ENCODE measurements around the gene POLR2J3.
"Not testable (repeated sequence)": the region's sequence is repeated elsewhere in the genome, so short reads cannot be mapped to it uniquely, and the experiment has no call there.

DNA sequence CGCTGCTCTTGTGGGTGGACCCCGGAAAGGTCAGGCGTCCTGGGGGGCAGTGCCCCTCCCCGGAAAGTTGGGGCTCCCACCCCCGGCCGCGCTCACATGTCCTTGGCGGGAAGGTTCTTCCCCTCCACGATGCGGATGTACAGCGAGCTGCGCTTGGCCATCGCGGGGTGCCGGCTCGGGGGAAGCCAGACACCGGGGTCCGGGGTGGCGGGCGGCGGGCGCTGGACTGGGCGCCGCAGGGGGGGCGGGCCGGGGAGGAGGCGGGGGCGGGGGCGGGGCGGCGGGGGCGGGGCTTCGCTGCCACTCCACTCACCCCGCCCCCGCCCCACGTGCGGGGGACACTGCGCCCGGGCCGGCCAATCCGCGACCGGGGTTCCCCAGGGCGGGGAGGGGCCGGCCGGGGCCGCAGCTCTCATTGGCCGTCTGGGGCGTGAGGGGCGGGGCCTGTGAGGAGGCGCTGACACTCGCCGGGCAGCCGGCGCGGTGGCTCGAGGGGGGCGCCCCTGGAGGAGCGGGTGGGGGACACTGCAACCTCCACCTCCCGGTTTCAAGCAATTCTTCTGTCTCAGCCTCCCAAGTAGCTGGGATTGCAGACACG lies 54.7 kb downstream of the POLR2J3 start, which contains the start of gene RASA4B:
- not testable (repeated sequence) for TF ChIP-seq CTCF, POLR2A (IDR thresholded peaks at IDR 0.05)
